HepG2 (cell line): ENCODE results near the gene CACNA2D3. TPM values are rescaled to one million over a fixed set of nuclear protein-coding genes. Genes with fewer than 3 reads are reported as not detected.

Experiments used
- ATAC-seq: fragments of 200-7000 bp; cut with Tn5 transposase; 3 replicates; pipeline ENCODE4 v1.9.1; 2020; ENCODE audit warnings: mild to moderate bottlenecking, moderate library complexity
- BruUV-seq: library from RNA; stranded (reverse); fragments of 400-500 nt; replicated peaks from 2 replicates; lab custom pipeline; 2021; lab: Mats Ljungman, UMichigan
- CTCF ChIA-PET: fragments of 300-600 bp; formaldehyde crosslinking; extraction: SDS; loops from one replicate; lab custom pipeline; 2021; ENCODE audit warnings: low total read pairs, inconsistent platforms, low intra/inter-chr PET ratio; lab: Yijun Ruan, JAX
- POLR2A ChIA-PET: fragments of 350-600 bp; sonication (Branson Sonifier 250); formaldehyde crosslinking; loops from one replicate; lab custom pipeline; 2020; ENCODE audit warnings: antibody characterized with exemption, inconsistent platforms; lab: Yijun Ruan, JAX
- DNase-seq: peaks from one replicate; pipeline ENCODE4 v3.0.0-alpha.2; 2015; ENCODE audit warnings: low spot score
- FAIRE-seq: peaks from 3 replicates; lab custom pipeline; 2011; peaks lifted over from hg19 to GRCh38; lab: Jason Lieb, UNC
- H2AFZ ChIP-seq: one replicate; pipeline ENCODE4 v1.6.1; 2011; ENCODE audit warnings: low read length, inconsistent platforms
- H3K27ac ChIP-seq: fragments of 300-600 bp; 3 replicates; pipeline ENCODE4 v1.8.0; 2011; ENCODE audit warnings: mixed run types, mild to moderate bottlenecking, mixed read lengths, low read length, inconsistent platforms; ENCODE audit not compliant: insufficient read depth; ENCODE audit errors: extremely low read length
- H3K27me3 ChIP-seq, 2 experiments: fragments of 200-600 bp in 1 of 2; 2 replicates in 1 of 2; 3 replicates in 1 of 2; pipeline versions ENCODE4 v1.6.0 to v1.8.0; 2011; ENCODE audit warnings: low read length in 2 of 2, mild to moderate bottlenecking in 2 of 2, moderate library complexity in 2 of 2, inconsistent platforms in 1 of 2; ENCODE audit not compliant: insufficient read depth in 2 of 2, control insufficient read depth in 1 of 2
- H3K36me3 ChIP-seq, 2 experiments: fragments of 200-600 bp in 1 of 2; replicated peaks in 1 of 2; 2 replicates in 1 of 2; 3 replicates in 1 of 2; pipeline versions ENCODE4 v1.5.1 to v1.8.0; 2011; ENCODE audit warnings: low read length in 2 of 2, inconsistent platforms in 1 of 2; ENCODE audit not compliant: insufficient read depth in 2 of 2, control insufficient read depth in 1 of 2
- H3K4me1 ChIP-seq: 2 replicates; pipeline ENCODE4 v1.5.1; 2012; ENCODE audit warnings: low read length, inconsistent platforms; ENCODE audit not compliant: insufficient read depth
- H3K4me2 ChIP-seq: 2 replicates; pipeline ENCODE4 v1.6.0; 2011; ENCODE audit warnings: low read depth, low read length, inconsistent platforms
- H3K4me3 ChIP-seq, 3 experiments: fragments of 200-600 bp in 1 of 3; sonication (generic), shearing (Covaris generic) in 1 of 3; replicated peaks in 1 of 3; 2 replicates each; pipeline ENCODE4 v1.5.1; 2011 to 2016; ENCODE audit warnings: low read length in 3 of 3, inconsistent platforms in 2 of 3, low read depth in 2 of 3, mild to moderate bottlenecking in 2 of 3, control low read depth in 1 of 3, mixed read lengths in 1 of 3; ENCODE audit not compliant: insufficient read depth in 1 of 3
- H3K79me2 ChIP-seq: one replicate; pipeline ENCODE4 v1.6.1; 2011; ENCODE audit warnings: low read length, inconsistent platforms; ENCODE audit not compliant: insufficient read depth
- H3K9ac ChIP-seq: 2 replicates; pipeline ENCODE4 v1.6.0; 2011; ENCODE audit warnings: mild to moderate bottlenecking, low read depth, low read length, inconsistent platforms; ENCODE audit not compliant: insufficient read depth
- H3K9me3 ChIP-seq: 2 replicates; pipeline ENCODE4 v1.5.1; 2012; ENCODE audit warnings: mild to moderate bottlenecking, low read length
- H4K20me1 ChIP-seq: 2 replicates; pipeline ENCODE4 v1.6.0; 2011; ENCODE audit warnings: inconsistent platforms, mild to moderate bottlenecking, low read length, moderate library complexity; ENCODE audit not compliant: insufficient read depth
- CCAR2 ChIP-seq: fragments of 200-400 bp; formaldehyde crosslinking; optimal IDR thresholded peaks from 2 replicates; pipeline ENCODE3; 2018; ENCODE audit warnings: low read depth, mild to moderate bottlenecking, low read length, moderate library complexity
- DMAP1 ChIP-seq: IDR thresholded peaks from 2 replicates; pipeline ENCODE4 v1.6.1; 2016
- JARID2 ChIP-seq: sonication (generic); formaldehyde crosslinking; IDR thresholded peaks from 2 replicates; pipeline ENCODE4 v1.8.1; 2023; ENCODE audit warnings: missing genetic modification reagents, inconsistent platforms; ENCODE audit not compliant: insufficient replicate concordance
- JUNB ChIP-seq: sonication (generic); formaldehyde crosslinking; IDR thresholded peaks from 2 replicates; pipeline ENCODE4 v1.8.0; 2022; ENCODE audit warnings: missing genetic modification reagents, mild to moderate bottlenecking, borderline replicate concordance
- KLF6 ChIP-seq: IDR thresholded peaks from 2 replicates; pipeline ENCODE4 v1.8.0; 2016; ENCODE audit warnings: missing biosample characterization, missing genetic modification reagents
- MYC ChIP-seq: sonication (generic); formaldehyde crosslinking; IDR thresholded peaks from 2 replicates; pipeline ENCODE4 v1.9.0; 2021; ENCODE audit warnings: missing genetic modification reagents, borderline replicate concordance
- NFATC3 ChIP-seq: sonication (generic); formaldehyde crosslinking; IDR thresholded peaks from 2 replicates; pipeline ENCODE4 v1.5.1; 2020; ENCODE audit warnings: mild to moderate bottlenecking, missing genetic modification reagents
- RBFOX2 ChIP-seq: fragments of 200-400 bp; formaldehyde crosslinking; IDR thresholded peaks from 2 replicates; pipeline ENCODE4 v1.6.1; 2017; ENCODE audit warnings: low read depth, mild to moderate bottlenecking, low read length
- RBM22 ChIP-seq: fragments of 200-400 bp; formaldehyde crosslinking; optimal IDR thresholded peaks from 2 replicates; pipeline ENCODE3; 2017; ENCODE audit warnings: mild to moderate bottlenecking, low read length, moderate library complexity
- ZBTB4 ChIP-seq: sonication (generic); formaldehyde crosslinking; IDR thresholded peaks from 2 replicates; pipeline ENCODE4 v1.4.0; 2020; ENCODE audit warnings: missing genetic modification reagents, mild to moderate bottlenecking, borderline replicate concordance
- ZBTB7A ChIP-seq: sonication (generic); formaldehyde crosslinking; IDR thresholded peaks from 2 replicates; pipeline ENCODE4 v1.8.0; 2022; ENCODE audit warnings: mild to moderate bottlenecking, missing genetic modification reagents
- ZNF414 ChIP-seq: sonication (generic); formaldehyde crosslinking; IDR thresholded peaks from 2 replicates; pipeline ENCODE4 v1.5.0; 2020; ENCODE audit warnings: missing genetic modification reagents
- ZSCAN31 ChIP-seq: sonication (generic); formaldehyde crosslinking; IDR thresholded peaks from 2 replicates; pipeline ENCODE4 v1.5.0; 2020; ENCODE audit warnings: low read depth, mild to moderate bottlenecking, missing genetic modification reagents
- in situ Hi-C: cut with HindIII; loops from 2 replicates; pipeline ENCODE4 v1.10.0; 2017; ENCODE audit warnings: low pct_unique_long_range_greater_than_20kb; ENCODE audit not compliant: extremely low pct_ligation_motif_present
- intact Hi-C: fragments of 100-400 bp; cut with micrococcal nuclease; formaldehyde crosslinking; loops from one replicate; pipeline ENCODE4 v1.10.0; 2022; ENCODE audit not compliant: unreplicated experiment
- polyA plus RNA-seq, 8 experiments: library from polyadenylated mRNA; depleted of rRNA in 3 of 8; stranded (reverse) in 7 of 8; unstranded in 1 of 8; fragments of >200 nt; fragmentation: Illumina TruSeq in 4 of 8; extraction: Trizol in 4 of 8; gene quantifications; 2 replicates each; pipeline versions ENCODE4 v1.2.1 to v1.2.3, GENCODE V29; 2011 to 2016; ENCODE audit warnings: low read depth in 4 of 8, missing spikeins in 1 of 8, mixed read lengths in 1 of 8; ENCODE audit not compliant: insufficient read depth in 1 of 8
- total RNA-seq, 5 experiments: library from RNA; depleted of rRNA; stranded (reverse); fragments of >200 nt; fragmentation: Illumina TruSeq; extraction: Trizol; gene quantifications; 2 replicates each; pipeline ENCODE4 v1.2.3, GENCODE V29; 2016; ENCODE audit warnings: low read depth in 1 of 5

Gene CACNA2D3
- total and polyA plus RNA-seq, 2 of the 13 experiments (the other 11 are each of a cell fraction or from before 2014, with no cell fraction given) = not detected

GRCh38 chr3:55000546-55000945, 878.2 kb downstream of the CACNA2D3 start:
- TF ChIP-seq KLF6 (CRISPR knock-in tag) (no peak), CCAR2 (no peak), ZSCAN31 (no peak), ZBTB4 (CRISPR knock-in tag) (no peak), DMAP1 (CRISPR knock-in tag) (no peak), ZNF414 (CRISPR knock-in tag) (no peak), NFATC3 (CRISPR knock-in tag) (no peak), MYC (CRISPR knock-in tag) (no peak), ZBTB7A (CRISPR knock-in tag) (no peak), JARID2 (CRISPR knock-in tag) (no peak), RBM22 (no peak), RBFOX2 (no peak), JUNB (CRISPR knock-in tag) (no peak)
- H3K27me3 ChIP-seq = 0 out of 5 replicates have a peak, but pooled peaks cover 0 to 3% of the 10 kb centered on the region in 2 experiments
- no peak overlapping the region for H3K4me3 ChIP-seq
- H3K4me2 ChIP-seq = no peak overlapping the region
- no peaks in the 10 kb centered on the region for H3K9me3 ChIP-seq
- ATAC-seq = no peak
- in situ Hi-C loops = no loop called here
- DNase-seq = no peak
- CTCF ChIA-PET = no interaction called here
- H3K27ac ChIP-seq = no peak overlapping the region
- no peak for FAIRE-seq
- no peaks in the 10 kb centered on the region for H3K79me2 ChIP-seq
- no TSS peak for BruUV-seq
- no peak overlapping the region for H2AFZ ChIP-seq
- H3K36me3 ChIP-seq = no peaks in the 10 kb centered on the region
- no peak overlapping the region for H3K9ac ChIP-seq
- intact Hi-C loops = no loop called here
- H3K4me1 ChIP-seq = no peaks in the 10 kb centered on the region
- no peaks in the 10 kb centered on the region for H4K20me1 ChIP-seq
- POLR2A ChIA-PET = no interaction called here
